Calu3 (cell line): ENCODE measurements around the gene KLK14. TPM values are rescaled to one million over a fixed set of nuclear protein-coding genes. Genes with fewer than 3 reads are reported as not detected.

Experiments used
- BruUV-seq: library from RNA; stranded (reverse); fragments of 400-500 nt; replicated peaks from 2 replicates; lab custom pipeline; 2021; lab: Mats Ljungman, UMichigan
- CTCF ChIA-PET: fragments of 300-600 bp; sonication (Branson Sonifier 250); formaldehyde crosslinking; loops from one replicate; lab custom pipeline; 2022; ENCODE audit warnings: antibody characterized with exemption; lab: Charles Lee
- DNase-seq: peaks from one replicate; pipeline ENCODE4 v3.0.0; 2022
- H3K27ac Mint-ChIP-seq: one replicate; pipeline ENCODE4 v1.8.0; 2022; ENCODE audit warnings: mixed read lengths; ENCODE audit not compliant: unreplicated experiment
- H3K27me3 Mint-ChIP-seq: one replicate; pipeline ENCODE4 v1.8.0; 2022; ENCODE audit warnings: mixed read lengths; ENCODE audit not compliant: unreplicated experiment
- H3K36me3 Mint-ChIP-seq: one replicate; pipeline ENCODE4 v1.8.0; 2022; ENCODE audit warnings: mild to moderate bottlenecking, moderate library complexity, mixed read lengths; ENCODE audit not compliant: insufficient read depth, unreplicated experiment
- H3K4me1 Mint-ChIP-seq: one replicate; pipeline ENCODE4 v1.8.0; 2022; ENCODE audit warnings: mild to moderate bottlenecking, low read depth, mixed read lengths; ENCODE audit not compliant: unreplicated experiment
- H3K4me3 Mint-ChIP-seq: one replicate; pipeline ENCODE4 v1.8.0; 2022; ENCODE audit warnings: mild to moderate bottlenecking, low read depth, moderate library complexity, mixed read lengths; ENCODE audit not compliant: unreplicated experiment
- H3K9me3 Mint-ChIP-seq: one replicate; pipeline ENCODE4 v1.8.0; 2022; ENCODE audit warnings: low read depth, mixed read lengths; ENCODE audit not compliant: unreplicated experiment
- CTCF ChIP-seq: fragments of 200-600 bp; IDR thresholded peaks from one replicate; pipeline ENCODE4 v1.8.0; 2022; ENCODE audit warnings: antibody characterized with exemption; ENCODE audit not compliant: unreplicated experiment
- intact Hi-C: fragments of 100-400 bp; cut with micrococcal nuclease; formaldehyde crosslinking; loops from one replicate; pipeline ENCODE4 v1.10.0; 2022; ENCODE audit not compliant: unreplicated experiment
- total RNA-seq: library from RNA; stranded (reverse); gene quantifications from 2 replicates; pipeline ENCODE4 v1.2.3, GENCODE V29; 2022

Gene KLK14
- total RNA-seq, 1 experiment from 2014 or later, result 0.38 TPM

GRCh38 chr19:51075998-51076397, 6.7 kb downstream of the KLK14 start:
- H3K36me3 Mint-ChIP-seq, result no peaks in the 10 kb centered on the region
- no peak for DNase-seq
- H3K9me3 Mint-ChIP-seq, result peaks cover 3% of the 10 kb centered on the region
- CTCF ChIA-PET, result no interaction called here
- intact Hi-C loops, result no loop called here
- peaks cover 37% of the 10 kb centered on the region for H3K27me3 Mint-ChIP-seq
- TF ChIP-seq CTCF, result no peak
- H3K27ac Mint-ChIP-seq, result no peak overlapping the region
- no TSS peak for BruUV-seq
- no peaks in the 10 kb centered on the region for H3K4me1 Mint-ChIP-seq
- no peak overlapping the region for H3K4me3 Mint-ChIP-seq

GRCh38 chr19:51071095-51071405, 11.6 kb downstream of the KLK14 start:
- intact Hi-C loops, result no loop called here
- peaks cover 43% of the 10 kb centered on the region for H3K27me3 Mint-ChIP-seq
- no peak overlapping the region for H3K27ac Mint-ChIP-seq
- H3K4me3 Mint-ChIP-seq, result no peak overlapping the region
- no peak for DNase-seq
- H3K36me3 Mint-ChIP-seq, result no peaks in the 10 kb centered on the region
- CTCF ChIA-PET, result interaction anchor here (0.6 kb wide), 1 partner anchor 267 kb away, joined by 8 read pairs; no protein-coding TSS in a partner anchor
- BruUV-seq, result no TSS peak
- no peak for TF ChIP-seq CTCF
- H3K4me1 Mint-ChIP-seq, result no peaks in the 10 kb centered on the region
- peaks cover 8% of the 10 kb centered on the region for H3K9me3 Mint-ChIP-seq

GRCh38 chr19:51070334-51071094, 12.2 kb downstream of the KLK14 start:
- no peak for TF ChIP-seq CTCF
- no peak for DNase-seq
- no peaks in the 10 kb centered on the region for H3K36me3 Mint-ChIP-seq
- peaks cover 8% of the 10 kb centered on the region for H3K9me3 Mint-ChIP-seq
- CTCF ChIA-PET, result interaction anchor here (0.6 kb wide), 1 partner anchor 266 kb away, joined by 8 read pairs; no protein-coding TSS in a partner anchor
- intact Hi-C loops, result no loop called here
- BruUV-seq, result no TSS peak
- no peaks in the 10 kb centered on the region for H3K4me1 Mint-ChIP-seq
- no peak overlapping the region for H3K4me3 Mint-ChIP-seq
- peaks cover 43% of the 10 kb centered on the region for H3K27me3 Mint-ChIP-seq
- no peak overlapping the region for H3K27ac Mint-ChIP-seq

- H3K27ac Mint-ChIP-seq, result no peak overlapping the region
- no peak for DNase-seq
- H3K4me3 Mint-ChIP-seq, result no peak overlapping the region
- no peak for TF ChIP-seq CTCF
- intact Hi-C loops, result no loop called here
- no peaks in the 10 kb centered on the region for H3K36me3 Mint-ChIP-seq
- peaks cover 38% of the 10 kb centered on the region for H3K27me3 Mint-ChIP-seq
- BruUV-seq, result no TSS peak
- no peaks in the 10 kb centered on the region for H3K4me1 Mint-ChIP-seq
- peaks cover 6% of the 10 kb centered on the region for H3K9me3 Mint-ChIP-seq
- CTCF ChIA-PET, result no interaction called here
These were observed 16.1 kb downstream of the KLK14 start for GRCh38 chr19:51066393-51067186.
